Keratinocyte (primary cell): Measurements from ENCODE around the gene CYP39A1.

Experiments
- EZH2 ChIP-seq: IDR thresholded peaks from one replicate; pipeline ENCODE4 v1.6.1; 2012; ENCODE audit warnings: inconsistent platforms, mild to moderate bottlenecking, low read length, moderate library complexity
- TF ChIP-seq, protein P1 (sequence below), 3 experiments: IDR thresholded peaks in 1 of 3; conservative IDR thresholded peaks in 1 of 3; optimal IDR thresholded peaks in 1 of 3; 2 replicates in 2 of 3; 3 replicates in 1 of 3; pipeline versions ENCODE3 to v1.5.1; 2011; ENCODE audit warnings: low read length in 3 of 3, mild to moderate bottlenecking in 3 of 3, moderate library complexity in 2 of 3, control low read depth in 1 of 3, inconsistent platforms in 1 of 3; ENCODE audit not compliant: insufficient read depth in 2 of 3; ENCODE audit errors: extremely low read depth in 1 of 3

DNA sequence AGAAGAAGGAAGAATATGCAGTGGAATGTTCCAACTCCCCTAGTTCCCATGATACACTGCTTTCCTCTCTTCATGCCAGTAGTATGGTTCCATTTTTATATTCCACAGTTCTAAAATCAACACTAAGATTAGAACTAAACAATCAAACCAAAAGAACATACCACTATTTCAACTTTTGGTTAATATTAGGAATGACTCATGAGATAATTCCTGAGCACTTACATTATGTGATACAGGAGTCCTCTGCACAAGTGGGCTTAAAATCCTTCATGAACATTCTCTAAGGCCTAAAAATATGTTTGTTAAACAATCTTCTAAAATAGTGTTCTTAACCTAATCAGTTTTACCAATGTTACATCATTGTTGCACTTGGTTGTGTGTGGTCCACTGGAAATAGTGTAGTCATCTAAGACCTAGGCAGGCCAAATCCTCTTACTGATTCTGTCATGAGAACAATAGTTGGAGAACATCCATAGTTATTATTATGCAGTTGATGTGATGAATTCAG is 131.1 kb downstream of the CYP39A1 start:
- no peak for TF ChIP-seq EZH2
- TF ChIP-seq, protein P1, sequence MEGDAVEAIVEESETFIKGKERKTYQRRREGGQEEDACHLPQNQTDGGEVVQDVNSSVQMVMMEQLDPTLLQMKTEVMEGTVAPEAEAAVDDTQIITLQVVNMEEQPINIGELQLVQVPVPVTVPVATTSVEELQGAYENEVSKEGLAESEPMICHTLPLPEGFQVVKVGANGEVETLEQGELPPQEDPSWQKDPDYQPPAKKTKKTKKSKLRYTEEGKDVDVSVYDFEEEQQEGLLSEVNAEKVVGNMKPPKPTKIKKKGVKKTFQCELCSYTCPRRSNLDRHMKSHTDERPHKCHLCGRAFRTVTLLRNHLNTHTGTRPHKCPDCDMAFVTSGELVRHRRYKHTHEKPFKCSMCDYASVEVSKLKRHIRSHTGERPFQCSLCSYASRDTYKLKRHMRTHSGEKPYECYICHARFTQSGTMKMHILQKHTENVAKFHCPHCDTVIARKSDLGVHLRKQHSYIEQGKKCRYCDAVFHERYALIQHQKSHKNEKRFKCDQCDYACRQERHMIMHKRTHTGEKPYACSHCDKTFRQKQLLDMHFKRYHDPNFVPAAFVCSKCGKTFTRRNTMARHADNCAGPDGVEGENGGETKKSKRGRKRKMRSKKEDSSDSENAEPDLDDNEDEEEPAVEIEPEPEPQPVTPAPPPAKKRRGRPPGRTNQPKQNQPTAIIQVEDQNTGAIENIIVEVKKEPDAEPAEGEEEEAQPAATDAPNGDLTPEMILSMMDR (optimal IDR thresholded peaks at IDR 0.05 in 1 of 3, IDR thresholded peaks at IDR 0.05 in 1 of 3, conservative IDR thresholded peaks at IDR 0.05 in 1 of 3; ENCODE audit: extremely low read depth in 1 of 3, insufficient read depth in 2 of 3, low read length in 3 of 3) = no peak
